ENCODE measurements around the gene PKNOX2.

The PKNOX2 gene

DNA sequence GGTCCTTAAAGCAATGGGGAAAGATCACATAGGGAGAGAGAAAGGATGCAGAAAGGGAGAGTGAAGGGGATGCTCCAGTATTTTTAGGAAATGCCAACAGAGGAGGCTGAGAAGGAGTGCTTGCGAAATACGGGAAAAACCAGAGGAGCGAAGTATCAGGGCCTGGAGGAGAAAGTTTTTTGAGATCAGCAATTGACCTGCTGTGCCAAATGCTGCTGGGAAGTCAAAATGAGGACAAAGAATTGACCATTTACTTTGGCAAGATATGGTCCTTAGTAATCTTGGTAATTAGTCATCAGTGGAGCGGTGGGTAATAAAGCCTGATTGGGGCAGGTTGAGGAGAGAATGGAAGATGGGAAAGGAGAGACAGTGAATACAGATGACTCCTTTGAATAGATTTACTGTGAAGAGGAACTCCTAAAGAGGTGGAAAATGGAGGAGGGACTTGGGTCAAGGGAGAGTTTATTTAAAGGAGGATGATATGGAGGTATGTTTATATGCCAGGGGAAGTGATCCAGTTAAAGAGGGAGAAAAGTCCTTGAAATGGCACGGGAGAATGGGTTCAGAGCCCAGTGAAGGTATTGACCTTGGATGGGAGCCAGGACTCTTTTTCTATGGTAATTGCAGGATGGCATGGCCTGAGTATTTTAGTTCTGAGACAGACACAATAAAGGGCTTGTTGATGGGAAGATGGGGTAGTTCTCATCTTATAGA is 111.5 kb downstream of the PKNOX2 start:
- no peak overlapping the region for H3K4me3 Mint-ChIP-seq
- H3K36me3 Mint-ChIP-seq (ENCODE audit: low read depth), result no peaks in the 10 kb centered on the region
- no peak overlapping the region for H3K27ac Mint-ChIP-seq

DNA sequence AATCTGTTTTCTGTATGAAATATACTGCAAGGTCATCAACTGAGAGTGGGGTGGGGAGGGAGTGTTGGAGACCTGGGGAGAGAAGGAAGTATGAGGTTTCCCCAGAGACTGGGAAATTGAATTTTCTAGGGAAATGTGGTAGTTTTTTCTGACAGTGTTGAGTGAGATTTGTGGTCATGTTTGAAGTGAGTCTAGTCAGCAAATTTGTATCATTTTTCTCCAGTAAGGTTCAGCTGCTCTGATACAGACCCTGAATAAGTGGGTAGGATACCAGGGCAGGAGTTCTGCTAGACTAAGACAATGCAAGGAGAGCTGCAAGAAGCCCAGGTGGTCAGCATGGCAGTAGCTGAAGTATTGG is 112.0 kb downstream of the PKNOX2 start:
- no peak overlapping the region for H3K4me3 Mint-ChIP-seq
- no peaks in the 10 kb centered on the region for H3K9me3 Mint-ChIP-seq
- no peak overlapping the region for H3K27ac Mint-ChIP-seq
- no peaks in the 10 kb centered on the region for H3K4me1 Mint-ChIP-seq (ENCODE audit: low read depth)
- no peaks in the 10 kb centered on the region for H3K27me3 Mint-ChIP-seq
- H3K36me3 Mint-ChIP-seq (ENCODE audit: low read depth), result no peaks in the 10 kb centered on the region

More for the DNA sequence above, 111.5 kb downstream of the PKNOX2 start:
- Mint-ChIP-seq H3K9me3 (no peaks in the 10 kb centered on the region), H3K27me3 (no peaks in the 10 kb centered on the region), H3K4me1 (ENCODE audit: low read depth) (no peaks in the 10 kb centered on the region)

DNA sequence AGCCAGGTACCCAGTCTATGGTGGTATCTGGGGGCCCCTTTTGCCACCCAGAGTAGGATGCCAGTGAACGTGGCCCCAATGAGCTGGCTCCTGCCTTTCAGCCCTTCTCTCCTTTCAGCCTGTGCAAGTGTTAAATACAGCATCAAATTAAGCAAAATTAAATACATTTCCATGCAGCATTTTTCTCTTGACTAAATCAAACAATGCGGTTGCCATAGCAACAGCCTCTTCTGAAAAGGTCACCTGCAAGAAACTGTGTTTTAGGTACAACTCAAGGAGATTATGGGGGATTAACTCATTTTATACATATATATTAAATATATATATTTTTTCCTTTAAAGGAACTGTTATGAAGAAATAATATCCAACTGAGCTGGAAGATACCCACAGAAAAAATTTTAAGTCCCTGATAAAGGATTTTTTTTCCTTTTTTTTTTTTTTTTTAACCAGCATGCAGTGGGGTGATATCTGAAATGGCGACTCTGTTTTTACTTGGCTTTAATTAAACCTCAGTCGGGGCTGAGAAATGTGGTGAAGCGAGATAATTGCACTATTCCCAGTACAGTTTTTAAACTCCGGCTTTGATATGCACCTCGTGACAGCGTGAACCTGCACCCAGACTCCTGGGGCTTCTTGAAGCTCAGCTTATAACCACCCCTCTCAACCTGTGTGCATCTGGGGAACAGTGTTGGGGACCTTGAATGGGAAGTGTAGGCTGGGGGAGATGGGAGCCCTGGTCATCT is 115.3 kb downstream of the PKNOX2 start:
- no peak overlapping the region for H3K4me3 Mint-ChIP-seq
- H3K36me3 Mint-ChIP-seq (ENCODE audit: low read depth), result no peaks in the 10 kb centered on the region
- H3K9me3 Mint-ChIP-seq, result no peaks in the 10 kb centered on the region
- no peak overlapping the region for H3K27ac Mint-ChIP-seq
- no peaks in the 10 kb centered on the region for H3K27me3 Mint-ChIP-seq
- no peaks in the 10 kb centered on the region for H3K4me1 Mint-ChIP-seq (ENCODE audit: low read depth)

DNA sequence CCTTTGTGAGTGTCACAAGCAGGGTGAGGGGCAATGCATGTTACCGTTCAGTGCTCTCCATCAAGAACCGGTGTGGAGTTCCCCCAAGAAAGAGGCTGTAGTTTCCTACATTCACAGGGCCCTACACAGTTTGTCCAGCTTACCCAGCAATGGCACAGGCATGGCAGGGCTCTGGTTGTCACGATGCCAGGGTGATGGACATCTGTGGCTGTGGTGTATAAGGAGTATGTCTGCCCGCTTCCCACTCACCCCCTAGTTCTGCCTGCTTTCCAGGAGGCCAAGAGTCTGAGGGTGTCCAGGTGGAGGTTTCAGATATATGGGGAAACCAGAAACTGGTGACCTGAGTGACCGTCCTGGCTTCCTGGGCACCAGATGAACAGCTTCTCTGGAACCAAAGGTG is 116.1 kb downstream of the PKNOX2 start:
- Mint-ChIP-seq H3K4me1 (ENCODE audit: low read depth) (no peaks in the 10 kb centered on the region), H3K9me3 (no peaks in the 10 kb centered on the region), H3K4me3 (no peak overlapping the region), H3K27me3 (no peaks in the 10 kb centered on the region), H3K36me3 (ENCODE audit: low read depth) (no peaks in the 10 kb centered on the region), H3K27ac (no peak overlapping the region)

DNA sequence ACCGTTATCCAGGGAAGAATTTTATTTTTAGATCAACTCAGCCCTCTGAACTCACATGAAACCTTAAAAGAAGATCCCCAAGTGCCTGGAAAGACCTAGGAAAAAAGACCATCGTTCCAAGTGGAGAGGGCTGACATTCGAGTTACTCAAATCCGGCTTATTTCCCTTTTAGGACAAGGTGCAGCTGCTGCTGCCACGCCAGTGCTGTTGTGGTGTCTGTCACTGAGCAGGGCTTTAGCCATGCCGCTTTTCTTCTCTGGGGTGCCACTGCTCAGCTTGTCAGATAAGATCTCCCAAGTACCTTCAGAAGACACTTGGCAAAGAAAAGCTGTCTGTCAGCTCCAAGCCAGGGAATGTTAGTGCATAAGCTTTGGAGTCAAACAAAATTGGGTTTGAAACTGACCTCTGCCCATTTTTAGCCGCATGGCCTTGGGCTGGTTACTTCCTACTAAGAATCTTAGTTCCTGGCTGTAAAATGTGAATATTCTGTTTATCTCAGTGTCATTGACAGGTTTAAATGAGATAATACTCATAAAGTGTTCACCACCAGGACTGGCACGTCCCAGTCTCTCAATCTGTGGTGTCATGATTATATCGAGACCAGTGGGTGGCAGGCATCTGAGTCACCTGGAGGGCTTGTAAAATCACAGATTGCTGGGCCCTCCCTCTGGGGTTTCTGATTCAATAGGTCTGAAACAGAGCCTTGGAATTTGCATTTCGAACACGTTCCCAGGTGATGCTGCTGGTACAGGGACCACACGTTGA is 117.5 kb downstream of the PKNOX2 start:
- no peaks in the 10 kb centered on the region for H3K27me3 Mint-ChIP-seq
- H3K36me3 Mint-ChIP-seq (ENCODE audit: low read depth), result no peaks in the 10 kb centered on the region
- no peak overlapping the region for H3K27ac Mint-ChIP-seq
- no peaks in the 10 kb centered on the region for H3K9me3 Mint-ChIP-seq
- no peaks in the 10 kb centered on the region for H3K4me1 Mint-ChIP-seq (ENCODE audit: low read depth)
- no peak overlapping the region for H3K4me3 Mint-ChIP-seq

DNA sequence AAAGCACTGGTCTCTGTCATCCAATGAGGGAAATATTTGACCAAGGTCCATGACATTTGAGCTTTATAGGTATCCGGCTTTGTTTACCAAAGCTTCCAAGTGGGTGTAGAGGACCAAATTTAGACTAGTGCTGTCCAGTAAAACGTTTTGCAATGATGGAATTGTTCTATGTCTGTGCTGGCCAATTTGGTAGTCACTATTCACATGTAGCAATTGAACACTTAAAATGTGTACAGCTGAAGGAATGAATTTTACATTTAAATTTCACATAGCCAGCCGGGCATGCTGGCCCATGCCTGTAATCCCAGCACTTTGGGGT is 118.0 kb downstream of the PKNOX2 start:
- Mint-ChIP-seq H3K36me3 (ENCODE audit: low read depth) (no peaks in the 10 kb centered on the region), H3K4me3 (no peak overlapping the region), H3K4me1 (ENCODE audit: low read depth) (no peaks in the 10 kb centered on the region), H3K27ac (no peak overlapping the region), H3K9me3 (no peaks in the 10 kb centered on the region), H3K27me3 (no peaks in the 10 kb centered on the region)

DNA sequence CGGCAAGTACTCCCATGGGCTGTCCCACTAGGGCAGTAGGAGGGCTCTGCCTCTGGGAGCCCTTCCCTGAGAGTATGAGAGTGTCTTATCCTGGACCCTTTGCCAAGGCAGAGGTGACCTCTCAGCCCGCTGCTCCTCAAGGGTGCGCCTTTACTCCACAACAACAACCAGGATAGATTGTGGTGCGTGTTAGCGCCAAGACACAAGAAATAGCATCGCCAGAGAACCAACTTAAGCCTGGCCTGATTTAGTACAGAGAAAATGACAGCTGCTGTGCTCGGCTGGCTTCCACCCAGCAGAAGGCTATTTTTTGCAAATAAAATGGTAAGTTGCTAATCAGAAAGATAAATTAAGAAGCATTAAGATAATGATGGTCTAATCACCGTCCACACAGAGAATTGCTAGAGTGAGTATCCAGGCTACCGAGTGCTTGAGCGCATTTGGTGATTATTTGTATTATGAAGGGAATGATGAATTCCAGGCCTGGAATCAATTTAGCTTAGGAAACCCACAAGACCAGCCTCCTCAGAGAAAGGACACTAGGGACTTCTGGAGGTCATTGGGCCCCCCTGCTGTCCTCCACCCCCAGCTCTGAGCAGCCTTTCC is 119.8 kb downstream of the PKNOX2 start:
- Mint-ChIP-seq H3K27me3 (peaks cover 2% of the 10 kb centered on the region), H3K4me3 (no peak overlapping the region), H3K9me3 (no peaks in the 10 kb centered on the region), H3K36me3 (ENCODE audit: low read depth) (no peaks in the 10 kb centered on the region), H3K4me1 (ENCODE audit: low read depth) (no peaks in the 10 kb centered on the region), H3K27ac (no peak overlapping the region)

DNA sequence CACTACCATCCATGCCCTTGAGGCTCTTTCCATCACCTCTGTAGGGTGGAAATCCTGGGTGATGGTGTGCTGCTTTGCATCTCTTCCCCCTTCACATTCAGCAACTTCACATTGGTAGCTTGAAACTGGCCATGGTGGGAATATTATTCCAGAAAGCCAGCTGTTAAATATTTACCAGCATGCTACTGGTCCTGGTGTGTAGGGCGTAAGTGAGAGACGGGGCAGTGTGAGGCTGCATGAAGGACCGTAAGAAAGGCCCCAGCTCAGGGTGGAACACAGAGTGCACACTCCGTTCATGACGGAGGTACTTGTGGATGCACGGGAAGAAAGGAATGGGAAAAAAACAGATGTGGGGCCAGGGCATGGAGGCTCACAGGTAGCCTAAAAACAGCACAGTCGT is 121.3 kb downstream of the PKNOX2 start:
- Mint-ChIP-seq H3K4me1 (ENCODE audit: low read depth) (no peaks in the 10 kb centered on the region), H3K4me3 (no peak overlapping the region), H3K27me3 (peaks cover 4% of the 10 kb centered on the region), H3K27ac (no peak overlapping the region), H3K36me3 (ENCODE audit: low read depth) (no peaks in the 10 kb centered on the region), H3K9me3 (no peaks in the 10 kb centered on the region)

DNA sequence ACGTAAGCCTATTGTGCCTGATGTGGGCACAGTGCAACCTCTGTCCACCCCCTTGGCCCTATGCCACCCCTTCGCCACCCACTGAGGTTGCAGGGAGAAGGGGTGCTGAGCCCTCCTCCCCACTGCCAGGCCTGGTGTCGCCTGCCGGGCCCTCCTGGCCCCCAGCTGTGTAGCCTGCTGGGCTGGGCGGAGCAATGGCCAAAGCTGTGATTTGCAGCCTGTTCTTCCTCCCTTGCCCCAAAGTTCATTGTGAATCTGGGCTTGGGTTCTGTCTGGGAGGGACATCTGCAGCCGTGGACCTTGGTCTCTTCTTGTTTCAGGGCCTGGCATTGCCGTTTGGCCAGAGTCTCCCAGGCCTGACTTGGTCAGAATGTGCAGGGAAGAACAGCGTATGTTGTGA is 121.9 kb downstream of the PKNOX2 start:
- H3K9me3 Mint-ChIP-seq, result no peaks in the 10 kb centered on the region
- H3K36me3 Mint-ChIP-seq (ENCODE audit: low read depth), result no peaks in the 10 kb centered on the region
- H3K27ac Mint-ChIP-seq, result no peak overlapping the region
- no peaks in the 10 kb centered on the region for H3K4me1 Mint-ChIP-seq (ENCODE audit: low read depth)
- H3K4me3 Mint-ChIP-seq, result no peak overlapping the region
- peaks cover 4% of the 10 kb centered on the region for H3K27me3 Mint-ChIP-seq

DNA sequence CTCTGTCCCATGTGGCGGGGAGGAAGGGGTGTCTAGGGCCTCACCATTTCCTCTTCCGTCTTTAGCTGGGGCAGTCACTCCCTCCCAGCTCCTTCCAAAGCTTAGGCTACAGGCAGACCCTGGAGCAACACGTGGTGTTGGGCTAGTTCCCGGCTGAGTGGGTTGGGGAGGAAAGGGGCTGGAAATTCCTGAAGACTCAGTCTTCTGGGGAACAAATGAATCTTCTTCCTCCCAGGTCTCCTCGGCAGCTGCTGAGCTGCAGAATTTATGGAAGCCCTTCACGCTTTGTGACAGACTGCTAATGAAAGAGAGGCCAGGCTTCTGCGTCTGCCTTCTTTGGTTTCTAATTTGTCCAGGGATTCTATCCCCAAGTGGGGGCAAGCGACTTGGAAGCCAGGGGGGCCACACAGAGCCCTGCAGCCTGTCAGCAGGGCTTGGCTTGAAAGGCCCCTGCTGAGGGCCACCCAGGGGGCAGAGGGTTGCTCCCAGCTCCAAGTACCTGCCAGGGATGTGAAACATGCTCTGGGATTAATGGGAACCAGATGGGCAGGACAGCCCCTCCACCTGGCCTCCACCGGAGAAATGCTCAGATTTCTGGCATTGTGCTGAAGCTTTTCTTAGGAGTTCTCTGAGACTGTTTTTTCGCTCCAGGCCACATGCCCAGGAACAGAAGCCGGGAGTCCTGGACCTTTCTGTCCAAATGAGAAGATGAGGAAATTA is 123.1 kb downstream of the PKNOX2 start:
- Mint-ChIP-seq H3K4me3 (no peak overlapping the region), H3K27me3 (peaks cover 7% of the 10 kb centered on the region), H3K36me3 (ENCODE audit: low read depth) (no peaks in the 10 kb centered on the region), H3K4me1 (ENCODE audit: low read depth) (no peaks in the 10 kb centered on the region), H3K9me3 (no peaks in the 10 kb centered on the region), H3K27ac (no peak overlapping the region)

DNA sequence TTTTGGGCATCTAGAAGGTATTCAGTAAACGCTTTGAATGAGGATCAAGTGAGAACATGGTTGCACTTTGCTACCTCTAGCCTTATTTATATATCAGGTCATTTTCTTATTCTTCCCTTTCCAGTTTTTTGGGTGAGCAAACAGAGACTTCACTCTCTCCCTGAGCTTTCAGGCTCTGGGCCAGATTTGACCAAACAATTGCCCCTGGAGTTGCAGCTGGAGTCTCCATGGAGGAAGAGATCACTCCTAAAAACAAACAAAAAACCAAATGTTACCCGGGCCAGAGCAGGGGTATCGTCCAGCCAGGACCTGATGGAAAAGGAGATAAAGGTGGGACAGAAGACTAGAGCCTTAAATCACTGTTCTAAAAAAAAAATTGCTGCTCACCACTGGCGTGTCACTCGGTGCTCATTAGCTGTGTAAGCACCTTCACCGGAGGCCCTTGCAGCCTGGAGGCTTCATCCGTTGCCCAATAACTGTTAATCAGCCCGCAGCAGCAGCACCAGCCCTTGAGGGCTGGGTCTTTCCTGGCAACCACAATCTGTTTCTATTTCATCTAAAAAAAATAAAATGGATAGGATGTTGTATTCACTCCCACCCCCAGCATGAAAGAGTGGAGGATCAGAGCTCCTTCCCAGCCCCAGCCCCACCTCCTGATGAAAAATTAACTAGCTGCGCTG is 125.0 kb downstream of the PKNOX2 start:
- H3K9me3 Mint-ChIP-seq, result no peaks in the 10 kb centered on the region
- no peak overlapping the region for H3K27ac Mint-ChIP-seq
- peaks cover 16% of the 10 kb centered on the region for H3K27me3 Mint-ChIP-seq
- no peak overlapping the region for H3K4me3 Mint-ChIP-seq
- no peaks in the 10 kb centered on the region for H3K36me3 Mint-ChIP-seq (ENCODE audit: low read depth)
- H3K4me1 Mint-ChIP-seq (ENCODE audit: low read depth), result no peaks in the 10 kb centered on the region

DNA sequence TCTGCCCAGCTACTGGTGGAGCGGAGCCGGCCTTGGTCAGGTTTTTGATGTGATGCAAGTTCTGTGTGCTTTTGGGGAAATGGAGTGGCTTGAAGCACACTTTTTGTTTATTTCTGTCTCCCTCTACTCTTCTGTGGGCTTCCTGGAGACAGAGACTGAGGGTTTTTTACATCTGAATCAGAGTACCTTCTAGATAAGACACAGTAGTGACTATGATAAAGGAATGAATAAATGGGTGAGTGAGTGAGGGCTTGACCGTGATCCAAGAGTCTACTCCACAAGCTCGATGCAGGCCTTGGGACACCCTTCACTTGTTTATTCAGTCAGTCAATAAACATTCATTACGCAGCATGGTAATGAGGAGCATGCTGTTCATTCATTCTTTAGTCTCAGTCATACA is 125.7 kb downstream of the PKNOX2 start:
- H3K9me3 Mint-ChIP-seq, result no peaks in the 10 kb centered on the region

DNA sequence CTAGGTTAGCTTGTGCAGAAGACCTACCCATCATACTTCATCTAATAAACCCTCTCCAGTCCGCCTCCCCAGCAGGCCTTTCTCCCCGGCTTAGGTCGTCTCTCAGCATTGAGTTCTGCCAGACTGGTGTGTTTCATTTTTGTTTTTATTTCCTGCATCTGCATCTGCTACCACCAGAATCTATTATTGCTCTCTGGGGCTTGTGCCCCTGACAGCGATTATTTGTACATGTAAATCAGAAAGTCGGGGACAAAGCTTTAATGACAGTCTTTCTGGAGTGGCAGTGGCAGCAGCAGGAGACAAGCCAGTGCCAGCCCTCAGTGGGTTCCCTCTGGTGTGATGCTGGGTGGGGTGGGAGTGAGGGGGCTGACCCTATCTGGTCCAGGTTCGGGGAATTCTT is 127.5 kb downstream of the PKNOX2 start:
- H3K9me3 Mint-ChIP-seq, result no peaks in the 10 kb centered on the region

More for the DNA sequence above, 125.7 kb downstream of the PKNOX2 start:
- no peak overlapping the region for H3K4me3 Mint-ChIP-seq
- H3K27me3 Mint-ChIP-seq, result peaks cover 16% of the 10 kb centered on the region
- H3K36me3 Mint-ChIP-seq (ENCODE audit: low read depth), result no peaks in the 10 kb centered on the region
- no peaks in the 10 kb centered on the region for H3K4me1 Mint-ChIP-seq (ENCODE audit: low read depth)
- no peak overlapping the region for H3K27ac Mint-ChIP-seq

DNA sequence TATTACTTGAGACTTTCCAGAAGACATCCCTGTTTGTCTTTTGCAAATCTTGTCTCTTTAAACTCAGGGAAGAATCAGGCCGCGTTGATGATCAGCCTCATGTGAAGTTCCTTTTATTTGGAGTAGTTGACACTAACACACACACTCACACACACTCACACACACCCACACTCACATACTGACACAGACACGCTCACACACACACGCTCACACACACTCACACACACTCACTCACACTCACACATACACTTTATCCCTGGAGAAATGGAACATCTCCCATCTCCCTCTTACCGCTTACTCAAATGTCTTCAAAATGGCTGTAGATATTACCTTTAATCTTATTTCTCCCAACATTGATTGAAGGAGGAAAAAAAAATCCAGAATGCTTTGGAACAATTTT is 129.0 kb downstream of the PKNOX2 start:
- Mint-ChIP-seq H3K4me1 (ENCODE audit: low read depth) (no peaks in the 10 kb centered on the region), H3K36me3 (ENCODE audit: low read depth) (no peaks in the 10 kb centered on the region), H3K27ac (no peak overlapping the region), H3K27me3 (peaks cover 16% of the 10 kb centered on the region), H3K9me3 (no peaks in the 10 kb centered on the region), H3K4me3 (no peak overlapping the region)

More for the DNA sequence above, 127.5 kb downstream of the PKNOX2 start:
- Mint-ChIP-seq H3K27me3 (peaks cover 16% of the 10 kb centered on the region), H3K36me3 (ENCODE audit: low read depth) (no peaks in the 10 kb centered on the region), H3K4me3 (no peak overlapping the region), H3K4me1 (ENCODE audit: low read depth) (no peaks in the 10 kb centered on the region), H3K27ac (no peak overlapping the region)
